Activated CD8-positive, alpha-beta T cell treated with anti-CD3 and anti-CD28 coated beads for 36 hours (primary cell): ENCODE results near the gene MRNIP. TPM values are rescaled to one million over a fixed set of nuclear protein-coding genes. Genes with fewer than 3 reads are reported as not detected.
A peak's percentile ranks its signal among the peaks of the same experiment; 100 is the strongest.

ENCODE experiments used
- ATAC-seq: fragments of 200-7000 bp; cut with Tn5 transposase; one replicate; pipeline ENCODE4 v1.10.0; 2021; ENCODE audit warnings: mild to moderate bottlenecking, moderate library complexity
- CTCF ChIA-PET: fragments of 350-600 bp; sonication (Branson Sonifier 250); formaldehyde crosslinking; loops from one replicate; lab custom pipeline; 2021; ENCODE audit warnings: antibody characterized with exemption; lab: Charles Lee
- POLR2A ChIA-PET: fragments of 350-600 bp; sonication (Branson Sonifier 250); formaldehyde crosslinking; loops from one replicate; lab custom pipeline; 2021; ENCODE audit warnings: antibody characterized with exemption; lab: Charles Lee
- DNase-seq: peaks from one replicate; pipeline ENCODE4 v3.0.0-alpha.2; 2020
- H3K27ac Mint-ChIP-seq: one replicate; pipeline ENCODE4 v1.8.0; 2021; ENCODE audit warnings: mild to moderate bottlenecking, mixed read lengths
- H3K27me3 Mint-ChIP-seq: one replicate; pipeline ENCODE4 v1.8.0; 2021; ENCODE audit warnings: mixed read lengths
- H3K36me3 Mint-ChIP-seq: one replicate; pipeline ENCODE4 v1.8.0; 2021; ENCODE audit warnings: low read depth, mixed read lengths
- H3K4me1 Mint-ChIP-seq: one replicate; pipeline ENCODE4 v1.8.0; 2021; ENCODE audit warnings: low read depth, mixed read lengths
- H3K4me3 Mint-ChIP-seq: one replicate; pipeline ENCODE4 v1.8.0; 2021; ENCODE audit warnings: mild to moderate bottlenecking, moderate library complexity, mixed read lengths
- H3K9me3 Mint-ChIP-seq: one replicate; pipeline ENCODE4 v1.8.0; 2021; ENCODE audit warnings: mixed read lengths
- intact Hi-C: fragments of 100-400 bp; cut with micrococcal nuclease; formaldehyde crosslinking; loops from one replicate; pipeline ENCODE4 v1.10.0; 2022
- total RNA-seq, 2 experiments: library from RNA; stranded (reverse); gene quantifications; one replicate each; pipeline ENCODE4 v1.2.3, GENCODE V29; 2021
- TF ChIP-seq, protein P1 (sequence below): fragments of 200-600 bp; IDR thresholded peaks from one replicate; pipeline ENCODE4 v1.8.0; 2022; ENCODE audit warnings: antibody characterized with exemption, mild to moderate bottlenecking

Gene MRNIP
- total RNA-seq, 2 experiments from 2014 or later, result 19.8 to 21.5 TPM

DNA sequence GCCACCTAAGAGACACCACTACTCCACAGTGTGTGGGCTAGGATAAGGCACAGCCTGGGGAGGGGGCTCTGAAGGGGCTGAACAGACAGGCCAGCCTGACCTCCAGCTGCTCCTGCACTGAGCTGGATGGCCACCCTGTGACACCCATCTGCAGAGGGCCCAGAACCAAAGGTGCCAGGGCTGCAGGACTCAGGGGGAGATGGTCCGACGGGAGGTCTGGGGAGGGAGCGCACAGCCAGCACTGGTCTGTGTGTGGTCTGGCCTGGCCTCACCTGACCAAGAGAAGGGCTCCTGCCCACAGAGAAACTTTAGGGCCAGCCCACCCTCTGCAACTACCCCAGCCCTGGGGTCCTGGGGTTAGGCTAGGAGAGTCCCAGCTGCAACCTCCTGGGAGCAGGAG, 64.0 kb downstream of the MRNIP start:
- TF ChIP-seq, protein P1, sequence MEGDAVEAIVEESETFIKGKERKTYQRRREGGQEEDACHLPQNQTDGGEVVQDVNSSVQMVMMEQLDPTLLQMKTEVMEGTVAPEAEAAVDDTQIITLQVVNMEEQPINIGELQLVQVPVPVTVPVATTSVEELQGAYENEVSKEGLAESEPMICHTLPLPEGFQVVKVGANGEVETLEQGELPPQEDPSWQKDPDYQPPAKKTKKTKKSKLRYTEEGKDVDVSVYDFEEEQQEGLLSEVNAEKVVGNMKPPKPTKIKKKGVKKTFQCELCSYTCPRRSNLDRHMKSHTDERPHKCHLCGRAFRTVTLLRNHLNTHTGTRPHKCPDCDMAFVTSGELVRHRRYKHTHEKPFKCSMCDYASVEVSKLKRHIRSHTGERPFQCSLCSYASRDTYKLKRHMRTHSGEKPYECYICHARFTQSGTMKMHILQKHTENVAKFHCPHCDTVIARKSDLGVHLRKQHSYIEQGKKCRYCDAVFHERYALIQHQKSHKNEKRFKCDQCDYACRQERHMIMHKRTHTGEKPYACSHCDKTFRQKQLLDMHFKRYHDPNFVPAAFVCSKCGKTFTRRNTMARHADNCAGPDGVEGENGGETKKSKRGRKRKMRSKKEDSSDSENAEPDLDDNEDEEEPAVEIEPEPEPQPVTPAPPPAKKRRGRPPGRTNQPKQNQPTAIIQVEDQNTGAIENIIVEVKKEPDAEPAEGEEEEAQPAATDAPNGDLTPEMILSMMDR, result no peak
- POLR2A ChIA-PET, result interaction anchor here (0.9 to 1.5 kb wide), 5 partner anchors 17 to 114 kb away, joined by 3 to 4 read pairs (median 3); no protein-coding TSS in a partner anchor
- CTCF ChIA-PET, result interaction anchor here (1.2 to 3.1 kb wide), 4 partner anchors 8 to 57 kb away, joined by 3 to 16 read pairs (median 5); no protein-coding TSS in a partner anchor

DNA sequence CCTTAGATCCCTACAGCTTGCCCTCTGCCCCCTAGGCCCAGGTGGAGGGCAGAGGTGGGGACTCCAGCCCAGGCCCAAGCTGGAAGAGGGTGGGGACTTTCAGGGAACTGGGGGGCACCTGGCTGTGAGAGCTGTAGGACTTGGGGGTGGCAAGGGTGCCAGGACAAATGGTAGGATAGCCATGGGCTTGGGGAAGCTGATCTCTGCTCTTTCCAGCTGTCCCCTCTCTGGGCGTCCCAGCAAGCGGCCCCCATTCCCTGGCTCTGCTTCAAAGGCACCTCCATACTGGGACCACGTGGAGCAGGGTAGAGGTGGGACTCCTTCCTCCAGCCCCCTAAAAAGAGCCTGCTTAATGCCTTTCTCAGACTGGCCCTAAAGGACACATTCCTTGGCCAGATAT, 64.4 kb downstream of the MRNIP start:
- H3K27ac Mint-ChIP-seq, result no peak overlapping the region
- ATAC-seq (no peak), DNase-seq (no peak)
- peaks cover 6% of the 10 kb centered on the region for H3K36me3 Mint-ChIP-seq
- H3K9me3 Mint-ChIP-seq, result no peaks in the 10 kb centered on the region
- ChIA-PET POLR2A (interaction anchor here (0.9 to 1.1 kb wide), 4 partner anchors 17 to 114 kb away, joined by 3 read pairs; partner anchors contain the start of gene MAML1), CTCF (interaction anchor here (1.2 to 3.1 kb wide), 4 partner anchors 9 to 57 kb away, joined by 3 to 16 read pairs (median 5); no protein-coding TSS in a partner anchor)
- H3K27me3 Mint-ChIP-seq, result no peaks in the 10 kb centered on the region
- TF ChIP-seq, protein P1, result no peak
- H3K4me1 Mint-ChIP-seq, result peaks cover 26% of the 10 kb centered on the region
- intact Hi-C loops, result no loop called here
- peak overlapping the region; percentile 15 for H3K4me3 Mint-ChIP-seq

More for the DNA sequence above, 64.0 kb downstream of the MRNIP start:
- Mint-ChIP-seq H3K27ac (no peak overlapping the region), H3K36me3 (peaks cover 6% of the 10 kb centered on the region), H3K4me3 (peak overlapping the region; percentile 55), H3K27me3 (no peaks in the 10 kb centered on the region), H3K9me3 (no peaks in the 10 kb centered on the region), H3K4me1 (peaks cover 26% of the 10 kb centered on the region)
- intact Hi-C loops, result no loop called here
- ATAC-seq (no peak), DNase-seq (no peak)

DNA sequence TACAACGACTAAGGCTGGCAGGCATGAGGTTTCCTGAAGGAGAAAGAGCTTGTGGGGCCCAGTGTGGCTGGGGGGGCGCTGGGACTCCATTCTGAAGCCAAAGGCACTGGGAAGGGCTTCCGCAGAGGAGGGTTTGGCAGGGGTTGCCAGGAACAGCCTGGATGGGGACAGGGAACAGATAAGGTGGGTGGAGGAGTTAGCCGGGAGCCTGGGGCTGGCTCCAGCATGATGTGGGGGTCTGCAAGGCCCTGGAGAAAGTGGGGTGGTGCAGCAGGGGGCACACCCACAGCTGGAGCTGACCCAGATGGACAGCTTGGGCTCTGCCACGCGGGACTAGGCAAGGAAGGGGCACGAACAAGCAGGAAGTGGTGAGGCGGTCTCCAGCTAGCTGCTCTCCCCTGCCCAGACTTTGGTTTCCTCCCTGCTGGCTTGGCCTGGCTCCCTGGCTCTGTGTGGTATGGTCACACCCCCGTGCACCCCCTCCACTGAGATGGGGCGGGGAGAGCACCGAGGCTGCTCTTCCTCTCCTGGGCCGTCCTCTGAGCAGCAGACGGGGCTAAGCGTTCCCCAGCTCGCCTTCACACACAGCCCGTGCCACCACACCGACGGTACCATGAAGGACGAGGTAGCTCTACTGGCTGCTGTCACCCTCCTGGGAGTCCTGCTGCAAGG, 65.0 kb downstream of the MRNIP start, which contains the start of gene LTC4S:
LTC4S (plus strand) TSS at position 519 of the 672 bp plus-strand sequence; CDS start at position 614, 95 bp downstream.
- peak; percentile 71 for ATAC-seq
- Mint-ChIP-seq H3K9me3 (no peaks in the 10 kb centered on the region), H3K27ac (no peak within 1 kb of the TSS), H3K4me3 (peak within 1 kb of the TSS; percentile 55), H3K4me1 (peaks cover 26% of the 10 kb centered on the region), H3K27me3 (no peaks in the 10 kb centered on the region), H3K36me3 (peaks cover 6% of the 10 kb centered on the region)
- ChIA-PET POLR2A (interaction anchor here (0.9 to 1.1 kb wide), 5 partner anchors 9 to 115 kb away, joined by 3 to 4 read pairs (median 3); partner anchors contain the start of gene MAML1), CTCF (interaction anchor here (1.2 to 3.1 kb wide), 4 partner anchors 9 to 56 kb away, joined by 3 to 16 read pairs (median 5); no protein-coding TSS in a partner anchor)
- intact Hi-C loops, result no loop called here
- DNase-seq, result peak; percentile 76
- TF ChIP-seq, protein P1, result no peak

DNA sequence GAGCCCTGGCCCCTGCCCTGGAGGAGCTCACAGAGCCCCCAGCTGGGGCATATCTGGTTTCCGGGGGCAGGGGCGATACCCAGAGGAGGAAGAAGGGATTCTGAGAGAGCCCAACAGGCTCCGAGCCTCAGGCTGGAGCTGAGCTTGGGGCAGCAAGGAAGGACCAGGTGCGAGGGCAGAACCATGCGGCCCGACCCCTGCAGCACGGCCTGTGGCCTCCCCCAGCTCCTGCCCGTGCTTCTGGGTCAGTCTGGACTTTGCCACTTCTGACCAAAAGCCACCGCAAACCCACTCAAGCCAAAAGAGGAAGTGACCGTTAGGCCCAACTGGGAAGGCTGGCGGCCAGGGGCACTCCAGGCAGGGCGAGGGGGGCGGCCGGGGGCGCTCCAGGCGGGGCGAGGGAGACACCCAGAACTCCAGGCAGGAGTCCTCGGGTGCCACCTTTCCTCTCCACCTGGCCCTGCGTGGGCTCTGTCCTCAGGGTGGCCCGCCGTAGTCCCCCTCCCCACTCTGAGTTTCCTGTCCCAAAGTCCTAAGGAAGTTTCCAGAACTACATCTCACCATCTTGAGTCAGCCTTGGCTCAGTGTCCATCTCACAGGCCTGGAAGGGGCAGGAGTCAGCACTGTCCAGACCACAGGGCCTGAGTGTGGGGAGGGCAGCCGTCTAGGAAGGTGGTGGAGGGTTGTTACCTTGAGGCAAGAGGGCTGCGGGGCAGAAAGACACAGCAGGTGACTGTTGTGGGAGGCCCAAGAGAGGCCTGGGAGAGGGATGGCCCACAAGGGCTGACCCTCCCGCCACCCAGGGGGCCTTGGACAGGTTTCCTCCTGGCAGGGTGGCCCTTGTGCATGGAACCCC, 65.8 kb downstream of the MRNIP start:
- intact Hi-C loops, result no loop called here
- Mint-ChIP-seq H3K27ac (no peak overlapping the region), H3K27me3 (no peaks in the 10 kb centered on the region), H3K36me3 (peaks cover 6% of the 10 kb centered on the region), H3K4me3 (no peak overlapping the region), H3K9me3 (no peaks in the 10 kb centered on the region), H3K4me1 (peaks cover 26% of the 10 kb centered on the region)
- CTCF ChIA-PET, result interaction anchor here (3.1 kb wide), 1 partner anchor 30 kb away, joined by 16 read pairs; no protein-coding TSS in a partner anchor
- no peak for DNase-seq
- no peak for ATAC-seq
- POLR2A ChIA-PET, result interaction anchor here (0.9 to 1.2 kb wide), 3 partner anchors 10 to 115 kb away, joined by 3 to 4 read pairs (median 4); partner anchors contain the start of gene MAML1
- TF ChIP-seq, protein P1, result no peak
